K562 (cell line): ENCODE results near the gene CNRIP1. TPM values are rescaled to one million over a fixed set of nuclear protein-coding genes. Genes with fewer than 3 reads are reported as not detected.

Source experiments
- ATAC-seq: fragments of 200-7000 bp; cut with Tn5 transposase; 3 replicates; pipeline ENCODE4 v1.9.1; 2020; ENCODE audit warnings: moderate library complexity
- BruUV-seq: library from RNA; stranded (reverse); fragments of 400-500 nt; replicated peaks from 2 replicates; lab custom pipeline; 2021; lab: Mats Ljungman, UMichigan
- CTCF ChIA-PET: fragments of 300-600 bp; formaldehyde crosslinking; extraction: SDS; loops from one replicate; lab custom pipeline; 2021; ENCODE audit warnings: low intra/inter-chr PET ratio; lab: Yijun Ruan, JAX
- POLR2A ChIA-PET: fragments of 300-600, 350-650 bp; sonication (Branson Sonifier 250); formaldehyde crosslinking; extraction: SDS; loops from one replicate; lab custom pipeline; 2021; ENCODE audit warnings: antibody characterized with exemption, inconsistent platforms; lab: Yijun Ruan, JAX
- DNase-seq, 4 experiments: peaks; one replicate each; pipeline versions ENCODE4 v3.0.0 to v3.0.0-alpha.2; 2011 to 2018; ENCODE audit warnings: low spot score in 3 of 4, mixed read lengths in 3 of 4; ENCODE audit errors: extremely low read depth in 1 of 4
- FAIRE-seq: peaks from 2 replicates; lab custom pipeline; 2011; peaks lifted over from hg19 to GRCh38; lab: Jason Lieb, UNC
- H2AFZ ChIP-seq: 2 replicates; pipeline ENCODE4 v1.6.0; 2011; ENCODE audit warnings: low read depth, low read length, control low read depth, inconsistent platforms
- H3K27ac ChIP-seq: fragments of 200-600 bp; 3 replicates; pipeline ENCODE4 v1.8.0; 2011; ENCODE audit warnings: low read depth, mild to moderate bottlenecking, control low read depth, inconsistent platforms, low read length, moderate library complexity, mixed read lengths; ENCODE audit errors: extremely low read depth
- H3K27me3 ChIP-seq, 2 experiments: fragments of 300-600 bp in 1 of 2; 2 replicates in 1 of 2; 3 replicates in 1 of 2; pipeline versions ENCODE4 v1.6.0 to v1.8.0; 2011; ENCODE audit warnings: inconsistent platforms in 2 of 2, low read length in 2 of 2, mild to moderate bottlenecking in 1 of 2, mixed read lengths in 1 of 2, moderate library complexity in 1 of 2; ENCODE audit not compliant: control insufficient read depth in 2 of 2, insufficient read depth in 2 of 2
- H3K36me3 ChIP-seq: fragments of 300-600 bp; 3 replicates; pipeline ENCODE4 v1.8.0; 2011; ENCODE audit warnings: mild to moderate bottlenecking, low read length, inconsistent platforms; ENCODE audit not compliant: control insufficient read depth, insufficient read depth
- H3K4me1 ChIP-seq, 2 experiments: fragments of 200-600 bp in 1 of 2; replicated peaks in 1 of 2; 2 replicates in 1 of 2; 3 replicates in 1 of 2; pipeline versions ENCODE4 v1.5.1 to v1.8.0; 2011; ENCODE audit warnings: inconsistent platforms in 2 of 2, low read length in 2 of 2, mild to moderate bottlenecking in 1 of 2, mixed read lengths in 1 of 2, moderate library complexity in 1 of 2; ENCODE audit not compliant: control insufficient read depth in 2 of 2, insufficient read depth in 2 of 2
- H3K4me2 ChIP-seq: 2 replicates; pipeline ENCODE4 v1.6.1; 2011; ENCODE audit warnings: low read length, control low read depth, inconsistent platforms, mixed read lengths; ENCODE audit not compliant: insufficient read depth
- H3K4me3 ChIP-seq: fragments of 200-600 bp; sonication (generic), shearing (Covaris generic); 2 replicates; pipeline ENCODE4 v1.5.1; 2016; ENCODE audit warnings: control low read depth, inconsistent platforms
- H3K79me2 ChIP-seq: fragments of 200-600 bp; 3 replicates; pipeline ENCODE4 v1.8.0; 2011; ENCODE audit warnings: low read length, inconsistent platforms; ENCODE audit not compliant: control insufficient read depth, insufficient read depth
- H3K9ac ChIP-seq, 2 experiments: 2 replicates each; pipeline versions ENCODE4 v1.6.0 to v1.6.1; 2011; ENCODE audit warnings: low read depth in 2 of 2, low read length in 2 of 2, control low read depth in 1 of 2, inconsistent platforms in 1 of 2, mild to moderate bottlenecking in 1 of 2, mixed read lengths in 1 of 2; ENCODE audit not compliant: insufficient read depth in 1 of 2
- H3K9me1 ChIP-seq: one replicate; pipeline ENCODE4 v1.6.0; 2011; ENCODE audit warnings: inconsistent platforms, mild to moderate bottlenecking, low read length, moderate library complexity; ENCODE audit not compliant: control insufficient read depth, insufficient read depth
- H3K9me3 ChIP-seq: replicated peaks from 2 replicates; pipeline ENCODE4 v1.5.1; 2011; ENCODE audit warnings: low read depth, low read length, inconsistent platforms; ENCODE audit not compliant: control insufficient read depth, insufficient read depth
- H4K20me1 ChIP-seq: replicated peaks from 2 replicates; pipeline ENCODE4 v1.6.1; 2011; ENCODE audit warnings: low read length, inconsistent platforms, mixed read lengths; ENCODE audit not compliant: control insufficient read depth, insufficient read depth
- ARNT ChIP-seq, 2 experiments: fragments of 450-650 bp; IDR thresholded peaks; 2 replicates each; pipeline ENCODE4 v1.6.1; 2016; ENCODE audit warnings: mild to moderate bottlenecking in 1 of 2
- CBX1 ChIP-seq: sonication (generic); IDR thresholded peaks from 2 replicates; pipeline ENCODE4 v1.6.1; 2016; ENCODE audit warnings: antibody characterized with exemption, low read depth, mild to moderate bottlenecking
- CHCHD3 ChIP-seq: fragments of 250-450 bp; sonication (Bioruptor Pico); IDR thresholded peaks from 2 replicates; pipeline ENCODE4 v2.1.2; 2022; ENCODE audit warnings: mild to moderate bottlenecking
- FOXK2 ChIP-seq, 2 experiments: fragments of 450-650 bp; IDR thresholded peaks in 1 of 2; conservative IDR thresholded peaks in 1 of 2; 2 replicates each; pipeline ENCODE4 v1.6.1; 2016; ENCODE audit warnings: low read depth in 2 of 2, mild to moderate bottlenecking in 1 of 2
- HDAC3 ChIP-seq: fragments of 450-650 bp; IDR thresholded peaks from 2 replicates; pipeline ENCODE4 v1.6.1; 2018; ENCODE audit warnings: borderline replicate concordance, mild to moderate bottlenecking, moderate library complexity; ENCODE audit not compliant: partially characterized antibody
- KDM5B ChIP-seq: fragments of 200-600 bp; sonication (generic); IDR thresholded peaks from 2 replicates; pipeline ENCODE4 v1.6.1; 2012; ENCODE audit warnings: low read depth, mild to moderate bottlenecking, moderate library complexity, low read length, control low read depth, inconsistent platforms; ENCODE audit not compliant: insufficient replicate concordance
- KHSRP ChIP-seq: fragments of 450-650 bp; IDR thresholded peaks from 2 replicates; pipeline ENCODE4 v1.6.1; 2017
- NCOA2 ChIP-seq, 2 experiments: fragments of 450-650 bp; IDR thresholded peaks; 2 replicates each; pipeline ENCODE4 v1.6.1; 2018; ENCODE audit warnings: mild to moderate bottlenecking in 2 of 2, moderate library complexity in 1 of 2; ENCODE audit not compliant: partially characterized antibody in 2 of 2
- NCOA4 ChIP-seq: fragments of 450-650 bp; IDR thresholded peaks from 2 replicates; pipeline ENCODE4 v1.6.1; 2018; ENCODE audit warnings: mild to moderate bottlenecking; ENCODE audit not compliant: partially characterized antibody
- POLR2H ChIP-seq: IDR thresholded peaks from 2 replicates; pipeline ENCODE4 v1.6.1; 2016; ENCODE audit warnings: missing genetic modification characterization, low read depth, mild to moderate bottlenecking, control low read depth, missing compliant biosample characterization, moderate library complexity
- SNAPC5 ChIP-seq: fragments of 250-450 bp; sonication (Bioruptor Pico); IDR thresholded peaks from 2 replicates; pipeline ENCODE4 v1.8.0; 2021; ENCODE audit warnings: moderate library complexity, mild to moderate bottlenecking, inconsistent platforms
- TFAM ChIP-seq: fragments of 250-450 bp; sonication (Bioruptor Pico); conservative IDR thresholded peaks from 2 replicates; pipeline ENCODE4 v1.5.0; 2021; ENCODE audit warnings: mild to moderate bottlenecking, moderate library complexity
- USF2 ChIP-seq: sonication (generic); formaldehyde crosslinking; IDR thresholded peaks from 2 replicates; pipeline ENCODE4 v1.5.0; 2020; ENCODE audit warnings: missing genetic modification reagents
- ZBTB43 ChIP-seq: sonication (generic); formaldehyde crosslinking; IDR thresholded peaks from 2 replicates; pipeline ENCODE4 v1.8.0; 2023; ENCODE audit warnings: mild to moderate bottlenecking, missing genetic modification reagents
- ZNF146 ChIP-seq: IDR thresholded peaks from one replicate; pipeline ENCODE4 v1.6.1; 2018; ENCODE audit warnings: missing compliant biosample characterization; ENCODE audit not compliant: unreplicated experiment
- ZNF184 ChIP-seq: sonication (generic); formaldehyde crosslinking; IDR thresholded peaks from 2 replicates; pipeline ENCODE4 v1.5.0; 2020; ENCODE audit warnings: missing genetic modification reagents
- ZNF24 ChIP-seq: fragments of 450-650 bp; IDR thresholded peaks from 2 replicates; pipeline ENCODE4 v1.6.1; 2016
- ZNF263 ChIP-seq: sonication (generic); formaldehyde crosslinking; IDR thresholded peaks from 2 replicates; pipeline ENCODE4 v1.8.0; 2022; ENCODE audit warnings: mild to moderate bottlenecking, missing genetic modification reagents, borderline replicate concordance
- ZNF584 ChIP-seq: fragments of 200-800 bp; sonication (Bioruptor generic); IDR thresholded peaks from 2 replicates; pipeline ENCODE4 v1.6.1; 2016; ENCODE audit warnings: low read depth, mild to moderate bottlenecking, missing genetic modification characterization, missing compliant biosample characterization
- WGBS: fragments of 100-300 bp; shearing (Covaris generic); methylation state at CpG from one replicate; pipeline ENCODE4 v1.1.6; 2016; ENCODE audit warnings: low coverage, mixed read lengths; ENCODE audit not compliant: insufficient coverage; ENCODE audit errors: missing lambda C conversion rate; 5-methylcytosine and 5-hydroxymethylcytosine counted together
- in situ Hi-C: fragments of 300-500 bp; cut with MboI; formaldehyde crosslinking; loops from 4 replicates; pipeline ENCODE4 v1.15.0; 2018; ENCODE audit warnings: inconsistent platforms, mixed read lengths
- intact Hi-C: fragments of 100-400 bp; cut with micrococcal nuclease; formaldehyde crosslinking; loops from 2 replicates; pipeline ENCODE4 v1.14.2; 2022
- polyA plus RNA-seq, 8 experiments: library from polyadenylated mRNA; depleted of rRNA in 4 of 8; stranded (reverse) in 5 of 8; unstranded in 3 of 8; fragments of >200 nt; fragmentation: Nextera tagmentation in 2 of 8; fragmentation: Illumina TruSeq in 1 of 8; extraction: Ambion mirVana in 2 of 8; extraction: Trizol in 1 of 8; gene quantifications; 2 replicates each; pipeline versions ENCODE4 v1.2.1 to v1.2.3, GENCODE V29; 2011 to 2014; ENCODE audit warnings: inconsistent platforms in 1 of 8, missing spikeins in 1 of 8
- total RNA-seq, 7 experiments: library from RNA; depleted of rRNA in 6 of 7; stranded (reverse); fragments of >200 nt in 6 of 7; fragmentation: Illumina TruSeq in 2 of 7; extraction: Trizol in 2 of 7; gene quantifications; 2 replicates each; pipeline versions ENCODE4 v1.2.1 to v1.2.3, GENCODE V29; 2011 to 2021; ENCODE audit warnings: low replicate concordance in 1 of 7
- TF ChIP-seq, protein P1 (sequence below): sonication (generic); formaldehyde crosslinking; IDR thresholded peaks from 2 replicates; pipeline ENCODE4 v1.8.1; 2023; ENCODE audit warnings: mild to moderate bottlenecking, missing genetic modification reagents

The CNRIP1 gene
- total and polyA plus RNA-seq, 9 of the 15 experiments (the other 6 are each of a cell fraction or from before 2014, with no cell fraction given) = 0.59 to 2.1 (median 1.5) TPM

DNA sequence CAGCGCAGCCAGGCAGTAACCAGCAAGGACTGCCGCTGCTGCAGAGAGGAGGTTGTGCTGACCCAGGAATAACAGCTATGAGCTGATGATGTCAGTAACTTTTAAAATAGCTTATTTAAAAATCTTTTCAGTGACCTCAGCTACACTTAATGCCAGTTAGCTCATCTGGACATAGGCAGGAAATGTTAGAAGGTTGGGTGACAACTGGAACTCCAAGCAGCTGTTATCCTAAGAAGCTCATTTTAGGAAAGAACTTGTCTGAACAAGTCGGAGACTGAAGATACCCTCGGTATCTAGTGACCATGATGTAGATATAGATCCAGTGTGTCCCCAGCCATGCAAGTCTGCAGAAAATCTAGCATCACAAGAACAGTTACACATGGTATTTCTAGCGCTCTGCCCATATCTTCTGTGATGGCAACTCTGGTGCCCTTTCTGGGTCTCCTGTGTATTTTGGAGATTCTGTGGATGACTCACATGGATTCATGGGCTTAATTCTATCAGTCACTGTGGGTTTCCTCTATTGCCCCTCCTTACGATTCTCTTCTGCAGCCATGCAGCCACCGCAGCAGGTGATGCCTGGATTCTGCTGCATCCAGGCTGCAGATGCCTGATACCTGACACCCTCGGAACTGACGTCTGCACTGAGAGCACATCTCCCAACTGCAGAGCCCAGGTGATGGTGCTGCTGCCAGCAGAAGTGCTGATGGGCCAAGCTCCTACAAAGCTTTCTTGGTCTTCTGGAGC is 25.6 kb upstream of the CNRIP1 start:
- no peak for FAIRE-seq
- ATAC-seq = no peak
- POLR2A ChIA-PET = interaction anchor here (0.8 to 1.2 kb wide), 2 partner anchors 12 to 13 kb away, joined by 3 read pairs; no protein-coding TSS in a partner anchor

More for the DNA sequence above, 25.6 kb upstream of the CNRIP1 start:
- WGBS = 47% methylated on average over 9 of the region's 9 CpGs
- TF ChIP-seq ZBTB43 (CRISPR knock-in tag) (no peak), ARNT (IDR thresholded peaks at IDR 0.05) (no peak), ZNF184 (CRISPR knock-in tag) (no peak), ZNF584 (CRISPR knock-in tag) (no peak), USF2 (CRISPR knock-in tag) (no peak), ZNF24 (no peak), FOXK2 (conservative IDR thresholded peaks at IDR 0.05 in 1 of 2, IDR thresholded peaks at IDR 0.05 in 1 of 2; ENCODE audit: low read depth in 2 of 2) (no peak), HDAC3 (no peak), KDM5B (no peak), SNAPC5 (CRISPR knock-in tag) (no peak), NCOA4 (no peak), POLR2H (tag) (no peak), TFAM (CRISPR knock-in tag) (no peak), ZNF146 (CRISPR knock-in tag) (no peak), CBX1 (no peak), ZNF263 (no peak), KHSRP (no peak), CHCHD3 (CRISPR knock-in tag) (no peak), NCOA2 (IDR thresholded peaks at IDR 0.05; ENCODE audit: partially characterized antibody in 2 of 2) (no peak)
- TF ChIP-seq, protein P1, sequence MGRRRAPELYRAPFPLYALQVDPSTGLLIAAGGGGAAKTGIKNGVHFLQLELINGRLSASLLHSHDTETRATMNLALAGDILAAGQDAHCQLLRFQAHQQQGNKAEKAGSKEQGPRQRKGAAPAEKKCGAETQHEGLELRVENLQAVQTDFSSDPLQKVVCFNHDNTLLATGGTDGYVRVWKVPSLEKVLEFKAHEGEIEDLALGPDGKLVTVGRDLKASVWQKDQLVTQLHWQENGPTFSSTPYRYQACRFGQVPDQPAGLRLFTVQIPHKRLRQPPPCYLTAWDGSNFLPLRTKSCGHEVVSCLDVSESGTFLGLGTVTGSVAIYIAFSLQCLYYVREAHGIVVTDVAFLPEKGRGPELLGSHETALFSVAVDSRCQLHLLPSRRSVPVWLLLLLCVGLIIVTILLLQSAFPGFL (CRISPR knock-in tag) = no peak
- TF ChIP-seq, all 486 proteins: peak for 0
- Histone ChIP-seq H3K9me3 (no peaks in the 10 kb centered on the region; the same call in 1 of the 2 replicates), H3K27ac (no peak overlapping the region), H3K27me3 (no peaks in the 10 kb centered on the region), H2AFZ (peak overlapping the region; percentile 58; the same call in 1 of the 2 replicates), H3K4me1 (no peaks in the 10 kb centered on the region; a peak in 1 of 5 replicates), H3K36me3 (no peaks in the 10 kb centered on the region), H3K9ac (no peak overlapping the region), H3K4me3 (no peak overlapping the region), H3K4me2 (no peak overlapping the region), H3K9me1 (no peaks in the 10 kb centered on the region), H3K79me2 (no peaks in the 10 kb centered on the region), H4K20me1 (no peaks in the 10 kb centered on the region)
- CTCF ChIA-PET = no interaction called here
- intact Hi-C loops (no loop called here), in situ Hi-C loops (no loop called here)
- DNase-seq = no peak
- no TSS peak for BruUV-seq
